HG03139 (cell line): ENCODE data around the gene ST6GALNAC5.

ENCODE experiments used
- ATAC-seq: cut with Tn5 transposase; IDR thresholded peaks from one replicate; pipeline ENCODE4 v1.9.1; 2021; ENCODE audit not compliant: unreplicated experiment

The ST6GALNAC5 gene

DNA sequence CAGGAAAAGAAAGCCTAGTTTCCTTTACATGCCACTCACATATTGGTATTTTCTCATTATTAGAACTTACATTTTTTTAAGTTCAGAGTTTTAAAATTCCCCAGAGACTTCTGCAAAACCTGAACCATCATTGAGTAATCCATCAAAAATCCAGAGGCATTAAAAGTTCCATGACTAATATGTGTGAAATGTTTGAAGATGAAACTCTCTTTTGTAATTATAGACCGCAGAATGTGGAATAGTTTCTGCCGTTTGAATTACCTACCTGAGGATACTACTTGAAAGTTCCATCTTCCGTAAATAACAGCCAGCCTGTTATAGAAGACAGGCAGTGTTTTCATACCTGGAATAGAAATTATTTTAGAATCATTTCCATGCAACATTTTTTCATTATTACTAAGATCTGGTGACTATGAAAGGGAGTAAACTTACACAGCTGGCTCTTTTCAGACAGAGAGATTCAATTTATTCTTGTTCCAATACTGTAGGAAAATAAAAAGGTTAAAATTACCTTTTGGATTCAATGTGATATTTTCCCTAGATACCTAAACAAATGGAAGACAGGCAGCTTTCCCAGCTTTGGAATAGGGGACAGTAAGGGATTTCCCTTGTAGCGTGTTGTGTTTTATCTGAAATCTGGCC, 131.4 kb downstream of the ST6GALNAC5 start:
- ATAC-seq, result no peak

GRCh38 chr1:77007675-77008074, 140.4 kb downstream of the ST6GALNAC5 start:
- no peak for ATAC-seq

DNA sequence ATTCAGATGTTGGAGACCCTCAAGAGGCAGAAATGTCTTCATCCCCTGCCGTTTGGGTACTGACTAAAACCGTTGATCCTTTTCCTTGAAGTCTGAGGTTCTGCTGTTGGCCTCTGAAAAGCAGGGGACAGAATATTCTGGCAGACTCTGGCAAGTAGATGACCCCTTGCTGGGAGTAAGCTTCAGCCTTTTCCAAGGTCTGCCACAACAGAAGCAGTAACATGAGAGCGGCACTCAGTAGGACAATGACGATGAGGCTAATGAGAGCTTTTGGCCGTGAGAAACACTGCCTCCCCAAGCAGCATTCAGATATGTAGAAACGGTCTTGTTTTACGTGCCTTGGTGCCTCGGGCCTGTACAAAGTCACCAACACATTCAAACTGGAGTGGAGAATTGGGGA, 143.7 kb downstream of the ST6GALNAC5 start:
- no peak for ATAC-seq

DNA sequence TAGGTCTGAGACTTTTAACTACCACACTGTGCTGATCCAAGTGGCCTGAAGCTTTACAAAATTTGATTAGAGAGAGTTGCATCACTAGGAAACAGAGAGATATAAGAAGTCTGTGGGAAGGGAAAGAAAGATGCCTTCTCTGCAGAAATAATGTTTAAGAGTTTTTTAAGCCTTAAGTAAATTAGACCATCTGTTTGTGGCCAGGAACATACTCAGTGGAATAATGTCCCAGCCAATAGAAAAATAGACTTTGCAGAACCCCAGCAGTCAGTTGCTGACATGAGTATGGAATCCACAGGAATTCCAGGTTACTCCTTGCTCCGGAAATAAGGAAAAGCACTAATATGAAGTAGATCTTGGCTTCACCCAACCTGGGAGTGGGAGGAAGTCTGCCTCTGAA, 144.8 kb downstream of the ST6GALNAC5 start:
- no peak for ATAC-seq

- no peak for ATAC-seq
Measured at GRCh38 chr1:77014073-77014788, 147.0 kb downstream of the ST6GALNAC5 start.

GRCh38 chr1:77015748-77016341, 148.6 kb downstream of the ST6GALNAC5 start:
- ATAC-seq, result no peak

DNA sequence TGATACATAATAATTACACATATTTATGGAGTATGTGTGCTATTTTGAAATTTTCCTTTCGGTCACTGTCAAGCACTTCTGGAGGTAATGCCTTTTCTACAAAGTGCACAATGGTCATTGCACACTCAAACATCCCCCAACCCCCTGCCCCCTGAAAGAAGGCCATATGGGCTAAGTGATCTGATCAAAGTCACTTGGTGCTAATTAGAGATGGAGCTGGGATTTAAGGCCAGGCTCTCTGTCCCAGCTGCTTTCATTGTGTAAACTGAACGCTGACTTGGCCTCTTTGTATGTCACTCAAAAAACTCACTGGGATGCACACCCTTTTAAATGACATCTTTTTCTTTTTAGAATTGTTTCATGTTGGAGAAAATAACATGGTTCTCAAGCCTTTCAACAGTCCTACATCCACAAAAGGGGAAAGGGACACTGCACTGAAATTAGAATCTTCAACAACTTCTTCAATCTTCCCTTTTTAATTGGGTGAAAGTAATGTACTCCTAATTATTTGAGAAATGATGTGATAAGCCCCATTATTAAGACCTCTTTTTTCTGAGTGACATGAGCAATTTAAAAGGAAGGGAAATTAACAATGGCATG, 149.2 kb downstream of the ST6GALNAC5 start:
- no peak for ATAC-seq

DNA sequence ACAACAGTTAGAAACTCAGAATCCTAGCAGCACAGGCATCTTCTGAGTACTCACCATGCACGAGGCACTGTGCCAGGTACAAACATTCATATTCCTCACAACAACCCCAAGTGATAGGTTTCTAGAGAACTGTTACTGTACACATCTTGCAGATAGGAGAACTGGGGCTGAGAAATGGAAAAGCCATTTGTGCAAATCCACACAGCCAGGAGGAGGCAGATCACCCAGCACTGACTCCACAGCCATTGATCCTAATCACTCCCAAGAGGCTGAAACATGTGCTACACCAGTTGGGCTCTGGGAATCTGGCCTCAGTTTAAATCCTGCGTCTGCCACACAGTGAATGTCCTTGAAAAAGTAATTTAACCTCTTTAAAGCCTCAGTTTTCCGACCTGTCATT, 151.0 kb downstream of the ST6GALNAC5 start:
- ATAC-seq, result no peak

GRCh38 chr1:77018761-77019160, 151.5 kb downstream of the ST6GALNAC5 start:
- no peak for ATAC-seq

DNA sequence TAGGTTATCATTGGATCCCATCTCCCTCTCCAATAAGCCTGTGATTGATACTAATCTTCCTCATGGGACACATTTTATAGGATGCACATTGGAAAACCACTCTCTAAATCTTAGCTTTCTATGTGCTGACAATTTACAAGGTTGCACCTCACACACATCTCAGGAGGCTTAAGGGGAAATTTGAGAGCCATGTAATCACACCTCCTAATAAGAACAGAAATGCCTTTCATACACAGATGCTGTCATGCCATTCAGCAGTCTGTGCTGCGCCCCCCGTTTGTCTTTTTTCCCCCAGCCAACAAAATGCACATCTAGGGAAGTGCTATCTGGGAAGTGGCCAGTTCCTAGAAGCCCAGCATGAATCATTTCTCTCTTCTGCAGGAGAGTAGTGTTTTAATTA, 154.5 kb downstream of the ST6GALNAC5 start:
- no peak for ATAC-seq

GRCh38 chr1:77024500-77024899, 157.2 kb downstream of the ST6GALNAC5 start:
- no peak for ATAC-seq

GRCh38 chr1:77025599-77025998, 158.3 kb downstream of the ST6GALNAC5 start:
- no peak for ATAC-seq

- no peak for ATAC-seq
Measured at GRCh38 chr1:77026135-77026534, 158.9 kb downstream of the ST6GALNAC5 start.

DNA sequence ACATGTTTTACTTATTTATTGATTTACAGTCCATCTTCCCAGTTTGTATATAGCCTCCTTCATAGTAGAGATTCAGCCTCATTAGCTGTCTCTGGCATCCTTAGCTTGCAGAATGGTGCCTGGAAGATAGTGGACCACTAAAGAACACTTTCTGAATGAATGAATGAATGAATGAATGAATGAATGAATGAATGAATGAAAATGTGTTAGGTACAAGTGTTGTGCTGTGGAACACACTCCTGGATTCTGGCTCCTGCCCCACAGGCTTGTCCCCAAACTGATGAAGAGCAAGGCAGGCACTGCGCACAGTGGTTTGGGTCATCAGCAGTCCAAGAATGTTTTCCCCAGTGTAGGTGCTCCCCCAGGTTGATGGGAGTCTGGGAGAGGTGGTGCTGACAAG, 159.4 kb downstream of the ST6GALNAC5 start:
- ATAC-seq, result no peak

GRCh38 chr1:77027847-77028246, 160.6 kb downstream of the ST6GALNAC5 start:
- no peak for ATAC-seq

DNA sequence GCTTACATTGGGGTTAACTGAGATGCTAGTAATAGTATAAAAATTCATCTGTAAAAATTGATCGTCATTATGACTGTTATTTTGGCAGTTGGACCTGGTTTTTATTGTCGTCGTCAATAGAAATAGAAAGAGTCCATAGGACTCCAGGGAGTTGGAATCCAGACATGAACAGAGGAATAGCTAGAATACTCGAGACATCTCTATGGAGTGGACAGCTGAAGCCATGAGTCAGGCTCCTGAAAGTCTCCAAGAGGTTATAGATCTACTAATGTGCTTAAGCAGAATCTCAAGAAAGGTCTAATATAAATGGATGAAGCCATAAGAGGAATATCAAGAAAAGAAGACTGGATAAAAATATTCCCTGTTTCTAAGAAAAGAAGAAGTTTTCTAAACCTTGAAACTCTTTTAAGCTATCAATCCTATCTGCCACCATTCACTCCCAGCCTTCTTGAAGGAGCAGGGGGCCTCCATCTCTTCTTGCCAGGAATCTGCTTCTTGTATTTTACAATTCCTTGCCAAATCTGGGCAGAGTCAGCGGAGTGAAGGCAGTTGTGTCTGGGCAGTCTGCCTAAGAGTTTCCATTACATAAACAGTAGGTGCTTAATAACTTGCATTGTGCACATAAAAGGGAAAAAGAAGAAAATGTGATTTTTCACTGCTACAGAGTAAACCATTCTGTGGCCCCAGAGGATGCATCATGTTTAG, 163.3 kb downstream of the ST6GALNAC5 start:
- ATAC-seq, result no peak

GRCh38 chr1:77031106-77031662, 163.9 kb downstream of the ST6GALNAC5 start:
- no peak for ATAC-seq

DNA sequence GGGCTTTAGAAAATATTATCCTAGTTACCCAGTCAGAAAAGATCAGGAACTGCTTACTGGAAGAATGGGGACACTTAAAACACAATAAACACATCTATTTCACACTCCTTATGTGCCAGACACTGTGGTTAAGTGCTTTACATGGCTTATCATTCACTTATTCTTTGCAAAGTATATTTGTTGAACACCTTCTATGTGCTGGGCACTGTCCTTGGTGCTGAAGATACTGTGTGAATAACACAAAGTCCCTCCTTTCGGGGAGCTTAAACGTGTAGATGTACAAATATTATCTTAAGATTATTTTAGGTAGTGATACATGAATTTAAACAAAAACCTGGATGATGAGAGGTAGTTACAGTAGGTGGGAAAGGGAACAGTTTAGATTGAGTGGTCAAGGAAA, 169.3 kb downstream of the ST6GALNAC5 start:
- ATAC-seq, result no peak

- ATAC-seq, result no peak
Measured at GRCh38 chr1:77037038-77037437, 169.8 kb downstream of the ST6GALNAC5 start.

DNA sequence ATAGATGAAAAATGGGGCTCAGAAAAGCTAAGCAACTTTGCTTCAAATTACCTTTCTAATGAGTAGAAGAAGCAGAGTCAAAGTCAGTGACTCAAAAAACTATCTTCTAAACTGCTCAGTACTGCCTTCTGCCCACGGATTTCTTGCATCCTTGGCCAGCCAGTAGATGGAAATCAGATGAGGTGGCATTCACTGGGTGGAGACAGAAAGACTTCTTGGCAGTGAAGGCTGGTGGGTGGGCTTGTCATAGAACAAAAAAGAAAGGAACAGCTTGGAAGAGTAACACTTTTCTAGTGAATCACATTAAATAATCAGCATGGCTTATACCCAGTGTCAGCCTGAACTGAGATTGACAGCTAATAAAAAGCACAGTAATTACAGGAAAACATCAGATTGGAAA, 170.7 kb downstream of the ST6GALNAC5 start:
- ATAC-seq, result no peak

DNA sequence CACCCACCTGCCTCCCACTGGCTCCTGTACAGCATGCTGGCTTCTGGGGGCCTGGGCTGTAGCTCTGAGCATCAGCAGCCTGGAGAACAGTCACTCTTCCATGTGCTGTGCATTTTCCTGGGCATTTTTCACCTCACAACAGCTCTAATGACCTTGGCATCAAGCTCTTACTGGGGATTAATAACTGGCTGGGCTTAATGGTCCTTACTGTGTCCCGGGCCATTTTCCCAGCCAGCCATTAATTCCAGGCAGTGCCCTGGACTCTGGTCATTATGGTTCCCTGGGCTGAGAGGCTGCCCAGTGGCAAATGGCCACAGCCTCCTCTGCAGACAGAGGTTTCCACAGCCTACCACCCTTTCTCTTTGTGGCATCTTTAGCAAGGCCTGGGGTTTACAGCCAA, 171.8 kb downstream of the ST6GALNAC5 start:
- ATAC-seq, result no peak
